K562 (cell line): Measurements from ENCODE around the gene PAFAH1B2. TPM values are rescaled to one million over a fixed set of nuclear protein-coding genes. Genes with fewer than 3 reads are reported as not detected.

Source experiments
- ARID1B ChIP-seq: fragments of 450-650 bp; IDR thresholded peaks from 2 replicates; pipeline ENCODE4 v1.6.1; 2016; ENCODE audit warnings: antibody characterized with exemption, mild to moderate bottlenecking, inconsistent platforms
- BRD4 ChIP-seq: fragments of 200-600 bp; sonication (generic); IDR thresholded peaks from 2 replicates; pipeline ENCODE4 v1.6.1; 2017; ENCODE audit warnings: inconsistent platforms
- CCNT2 ChIP-seq: IDR thresholded peaks from 2 replicates; pipeline ENCODE4 v1.6.1; 2011; ENCODE audit warnings: borderline replicate concordance, low read depth, mild to moderate bottlenecking, moderate library complexity, mixed read lengths, low read length; ENCODE audit not compliant: insufficient read length; ENCODE audit errors: extremely low read depth
- ESRRA ChIP-seq: fragments of 450-650 bp; IDR thresholded peaks from 2 replicates; pipeline ENCODE4 v1.6.1; 2014; ENCODE audit warnings: low read depth, mild to moderate bottlenecking, moderate library complexity, borderline replicate concordance
- GATAD2B ChIP-seq: fragments of 450-650 bp; IDR thresholded peaks from 2 replicates; pipeline ENCODE4 v1.6.1; 2017; ENCODE audit warnings: mild to moderate bottlenecking, borderline replicate concordance
- GTF2E2 ChIP-seq: fragments of 200-800 bp; sonication (Bioruptor generic); IDR thresholded peaks from 2 replicates; pipeline ENCODE4 v1.6.1; 2016; ENCODE audit warnings: missing genetic modification characterization, missing compliant biosample characterization
- JUN ChIP-seq, 2 experiments: sonication (generic) in 1 of 2; formaldehyde crosslinking in 1 of 2; IDR thresholded peaks; 2 replicates each; pipeline versions ENCODE4 v1.6.1 to v1.8.0; 2012 to 2022; ENCODE audit warnings: borderline replicate concordance in 2 of 2, mild to moderate bottlenecking in 2 of 2, improper control_type of control experiment in 1 of 2, low read depth in 1 of 2, low read length in 1 of 2, missing genetic modification reagents in 1 of 2
- MEIS2 ChIP-seq: fragments of 450-650 bp; IDR thresholded peaks from 2 replicates; pipeline ENCODE4 v1.6.1; 2014; ENCODE audit warnings: mild to moderate bottlenecking; ENCODE audit not compliant: partially characterized antibody
- NCOR1 ChIP-seq: fragments of 450-650 bp; IDR thresholded peaks from 2 replicates; pipeline ENCODE4 v1.6.1; 2016; ENCODE audit warnings: mild to moderate bottlenecking, moderate library complexity
- PBX2 ChIP-seq, 2 experiments: IDR thresholded peaks in 1 of 2; conservative IDR thresholded peaks in 1 of 2; 2 replicates each; pipeline ENCODE4 v1.6.1; 2016; ENCODE audit warnings: low read depth in 2 of 2, mild to moderate bottlenecking in 1 of 2, missing compliant biosample characterization in 1 of 2, missing genetic modification characterization in 1 of 2, moderate library complexity in 1 of 2
- RBM34 ChIP-seq: fragments of 200-400 bp; formaldehyde crosslinking; IDR thresholded peaks from 2 replicates; pipeline ENCODE4 v1.6.1; 2018; ENCODE audit warnings: low read length, borderline replicate concordance; ENCODE audit not compliant: insufficient read depth
- TOE1 ChIP-seq, 2 experiments: fragments of 450-650 bp in 1 of 2; sonication (generic) in 1 of 2; formaldehyde crosslinking in 1 of 2; IDR thresholded peaks; 2 replicates each; pipeline versions ENCODE4 v1.7.1 to v1.8.0; 2016 to 2022; ENCODE audit warnings: borderline replicate concordance in 2 of 2, mild to moderate bottlenecking in 2 of 2, antibody characterized with exemption in 1 of 2, inconsistent platforms in 1 of 2, low read depth in 1 of 2, missing genetic modification reagents in 1 of 2, moderate library complexity in 1 of 2
- ZSCAN29 ChIP-seq: fragments of 450-650 bp; IDR thresholded peaks from 2 replicates; pipeline ENCODE4 v1.6.1; 2017
- polyA plus RNA-seq, 8 experiments: library from polyadenylated mRNA; depleted of rRNA in 4 of 8; stranded (reverse) in 5 of 8; unstranded in 3 of 8; fragments of >200 nt; fragmentation: Nextera tagmentation in 2 of 8; fragmentation: Illumina TruSeq in 1 of 8; extraction: Ambion mirVana in 2 of 8; extraction: Trizol in 1 of 8; gene quantifications; 2 replicates each; pipeline versions ENCODE4 v1.2.1 to v1.2.3, GENCODE V29; 2011 to 2014; ENCODE audit warnings: inconsistent platforms in 1 of 8, missing spikeins in 1 of 8
- total RNA-seq, 7 experiments: library from RNA; depleted of rRNA in 6 of 7; stranded (reverse); fragments of >200 nt in 6 of 7; fragmentation: Illumina TruSeq in 2 of 7; extraction: Trizol in 2 of 7; gene quantifications; 2 replicates each; pipeline versions ENCODE4 v1.2.1 to v1.2.3, GENCODE V29; 2011 to 2021; ENCODE audit warnings: low replicate concordance in 1 of 7
- TF ChIP-seq, protein P1 (sequence below), 2 experiments: fragments of 450-650 bp; IDR thresholded peaks; 2 replicates each; pipeline ENCODE4 v1.6.1; 2018; ENCODE audit warnings: mild to moderate bottlenecking in 2 of 2, low read depth in 1 of 2; ENCODE audit not compliant: partially characterized antibody in 2 of 2
- TF ChIP-seq, protein P2 (sequence below): fragments of 200-800 bp; sonication (Bioruptor generic); IDR thresholded peaks from 2 replicates; pipeline ENCODE4 v1.6.1; 2017; ENCODE audit warnings: missing genetic modification characterization, missing compliant biosample characterization

Gene PAFAH1B2
- total and polyA plus RNA-seq, 9 of the 15 experiments (the other 6 are each of a cell fraction or from before 2014, with no cell fraction given) = 27.8 to 94.7 (median 64.9) TPM

DNA sequence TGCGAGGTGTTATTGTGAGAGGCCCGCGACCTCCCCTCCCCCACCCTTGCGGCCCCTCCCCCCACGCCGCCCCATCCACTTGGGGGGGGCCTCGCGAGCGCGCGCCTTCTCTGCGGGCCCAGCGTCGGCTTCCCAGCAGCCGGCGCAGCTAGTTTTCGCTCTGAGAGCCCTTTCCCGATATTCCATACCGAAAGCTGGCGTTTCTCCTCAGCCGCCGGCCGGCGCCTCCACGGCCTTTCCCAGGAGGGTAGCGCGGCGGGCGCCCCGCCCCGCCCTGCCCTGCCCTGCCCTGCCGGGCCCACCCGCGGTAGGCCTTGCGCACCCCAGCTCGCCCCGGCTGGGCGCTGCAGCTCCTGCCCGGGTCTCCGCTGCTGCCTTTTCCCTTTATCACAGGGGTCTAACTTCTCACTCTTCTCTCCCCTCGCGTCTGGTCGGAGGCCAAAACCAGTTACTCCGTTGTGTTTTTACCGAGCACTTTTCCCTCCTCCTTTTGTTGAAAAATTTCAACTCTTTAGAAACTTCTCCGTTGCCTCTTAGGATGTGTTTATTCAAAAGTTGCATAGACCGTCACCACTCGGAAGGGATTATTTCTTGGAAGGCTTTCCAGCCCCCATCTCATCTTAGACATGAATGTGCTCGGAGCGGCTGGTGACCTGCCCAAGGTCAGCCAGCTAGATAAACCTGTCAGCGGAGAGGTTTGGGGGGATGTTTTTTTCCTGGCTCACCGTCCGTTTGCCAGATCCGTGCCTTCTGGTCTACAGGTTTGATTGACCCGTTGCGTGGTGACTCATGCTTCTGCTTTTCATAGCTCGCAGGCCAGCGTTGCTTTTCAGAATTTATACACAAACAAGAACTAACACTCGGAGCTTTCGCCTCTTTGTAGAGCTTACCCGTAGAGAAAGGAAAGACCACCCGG lies 648 bp downstream of the PAFAH1B2 start (continued):
- 0 out of 2 replicates have a peak, but pooled peaks have one; percentile 26 for TF ChIP-seq TOE1 (IDR thresholded peaks at IDR 0.05; ENCODE audit: borderline replicate concordance)
- TF ChIP-seq TOE1 (CRISPR knock-in tag; IDR thresholded peaks at IDR 0.05; ENCODE audit: borderline replicate concordance, low read depth) = no peak
- TF ChIP-seq ESRRA = peak; percentile 50; the same call in 1 of the 2 replicates
- TF ChIP-seq GATAD2B = 0 out of 2 replicates have a peak, but pooled peaks have one; percentile 49
- TF ChIP-seq ZSCAN29 = peak; percentile 28; the same call in 1 of the 2 replicates
- peak; percentile 13 for TF ChIP-seq MEIS2
- TF ChIP-seq GTF2E2 (tag) = peak; percentile 67; the same call in 1 of the 2 replicates
- 0 out of 2 replicates have a peak, but pooled peaks have one; percentile 45 for TF ChIP-seq ARID1B
- TF ChIP-seq BRD4 = peak; percentile 31; the same call in 1 of the 2 replicates
- TF ChIP-seq RBM34 = no peak
- TF ChIP-seq CCNT2 = peak; percentile 66
- TF ChIP-seq, protein P1, sequence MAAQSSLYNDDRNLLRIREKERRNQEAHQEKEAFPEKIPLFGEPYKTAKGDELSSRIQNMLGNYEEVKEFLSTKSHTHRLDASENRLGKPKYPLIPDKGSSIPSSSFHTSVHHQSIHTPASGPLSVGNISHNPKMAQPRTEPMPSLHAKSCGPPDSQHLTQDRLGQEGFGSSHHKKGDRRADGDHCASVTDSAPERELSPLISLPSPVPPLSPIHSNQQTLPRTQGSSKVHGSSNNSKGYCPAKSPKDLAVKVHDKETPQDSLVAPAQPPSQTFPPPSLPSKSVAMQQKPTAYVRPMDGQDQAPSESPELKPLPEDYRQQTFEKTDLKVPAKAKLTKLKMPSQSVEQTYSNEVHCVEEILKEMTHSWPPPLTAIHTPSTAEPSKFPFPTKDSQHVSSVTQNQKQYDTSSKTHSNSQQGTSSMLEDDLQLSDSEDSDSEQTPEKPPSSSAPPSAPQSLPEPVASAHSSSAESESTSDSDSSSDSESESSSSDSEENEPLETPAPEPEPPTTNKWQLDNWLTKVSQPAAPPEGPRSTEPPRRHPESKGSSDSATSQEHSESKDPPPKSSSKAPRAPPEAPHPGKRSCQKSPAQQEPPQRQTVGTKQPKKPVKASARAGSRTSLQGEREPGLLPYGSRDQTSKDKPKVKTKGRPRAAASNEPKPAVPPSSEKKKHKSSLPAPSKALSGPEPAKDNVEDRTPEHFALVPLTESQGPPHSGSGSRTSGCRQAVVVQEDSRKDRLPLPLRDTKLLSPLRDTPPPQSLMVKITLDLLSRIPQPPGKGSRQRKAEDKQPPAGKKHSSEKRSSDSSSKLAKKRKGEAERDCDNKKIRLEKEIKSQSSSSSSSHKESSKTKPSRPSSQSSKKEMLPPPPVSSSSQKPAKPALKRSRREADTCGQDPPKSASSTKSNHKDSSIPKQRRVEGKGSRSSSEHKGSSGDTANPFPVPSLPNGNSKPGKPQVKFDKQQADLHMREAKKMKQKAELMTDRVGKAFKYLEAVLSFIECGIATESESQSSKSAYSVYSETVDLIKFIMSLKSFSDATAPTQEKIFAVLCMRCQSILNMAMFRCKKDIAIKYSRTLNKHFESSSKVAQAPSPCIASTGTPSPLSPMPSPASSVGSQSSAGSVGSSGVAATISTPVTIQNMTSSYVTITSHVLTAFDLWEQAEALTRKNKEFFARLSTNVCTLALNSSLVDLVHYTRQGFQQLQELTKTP (IDR thresholded peaks at IDR 0.05; ENCODE audit: low read depth in 1 of 2, partially characterized antibody in 2 of 2) = peak in 1 of 2 experiments; percentile 13
- TF ChIP-seq PBX2 (CRISPR knock-in tag; IDR thresholded peaks at IDR 0.05; ENCODE audit: low read depth) = peak; percentile 58; the same call in 1 of the 2 replicates
- no peak for TF ChIP-seq PBX2 (tag; conservative IDR thresholded peaks at IDR 0.05; ENCODE audit: low read depth)
- peak; percentile 27; the same call in 1 of the 2 replicates for TF ChIP-seq JUN (IDR thresholded peaks at IDR 0.05; ENCODE audit: borderline replicate concordance, low read depth, low read length)
- no peak for TF ChIP-seq JUN (CRISPR knock-in tag; IDR thresholded peaks at IDR 0.05; ENCODE audit: borderline replicate concordance)
- TF ChIP-seq NCOR1 = 0 out of 2 replicates have a peak, but pooled peaks have one; percentile 12
- TF ChIP-seq, protein P2, sequence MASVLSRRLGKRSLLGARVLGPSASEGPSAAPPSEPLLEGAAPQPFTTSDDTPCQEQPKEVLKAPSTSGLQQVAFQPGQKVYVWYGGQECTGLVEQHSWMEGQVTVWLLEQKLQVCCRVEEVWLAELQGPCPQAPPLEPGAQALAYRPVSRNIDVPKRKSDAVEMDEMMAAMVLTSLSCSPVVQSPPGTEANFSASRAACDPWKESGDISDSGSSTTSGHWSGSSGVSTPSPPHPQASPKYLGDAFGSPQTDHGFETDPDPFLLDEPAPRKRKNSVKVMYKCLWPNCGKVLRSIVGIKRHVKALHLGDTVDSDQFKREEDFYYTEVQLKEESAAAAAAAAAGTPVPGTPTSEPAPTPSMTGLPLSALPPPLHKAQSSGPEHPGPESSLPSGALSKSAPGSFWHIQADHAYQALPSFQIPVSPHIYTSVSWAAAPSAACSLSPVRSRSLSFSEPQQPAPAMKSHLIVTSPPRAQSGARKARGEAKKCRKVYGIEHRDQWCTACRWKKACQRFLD = 0 out of 2 replicates have a peak, but pooled peaks have one; percentile 59
